GM19467 (cell line): ENCODE results near the gene TNNI3K.

Experiments used
- ATAC-seq: cut with Tn5 transposase; IDR thresholded peaks from one replicate; pipeline ENCODE4 v1.9.1; 2021; ENCODE audit warnings: mild to moderate bottlenecking, moderate library complexity; ENCODE audit not compliant: unreplicated experiment

TNNI3K gene

GRCh38 chr1:74375376-74375775 lies 140.2 kb downstream of the TNNI3K start:
- ATAC-seq: no peak

DNA sequence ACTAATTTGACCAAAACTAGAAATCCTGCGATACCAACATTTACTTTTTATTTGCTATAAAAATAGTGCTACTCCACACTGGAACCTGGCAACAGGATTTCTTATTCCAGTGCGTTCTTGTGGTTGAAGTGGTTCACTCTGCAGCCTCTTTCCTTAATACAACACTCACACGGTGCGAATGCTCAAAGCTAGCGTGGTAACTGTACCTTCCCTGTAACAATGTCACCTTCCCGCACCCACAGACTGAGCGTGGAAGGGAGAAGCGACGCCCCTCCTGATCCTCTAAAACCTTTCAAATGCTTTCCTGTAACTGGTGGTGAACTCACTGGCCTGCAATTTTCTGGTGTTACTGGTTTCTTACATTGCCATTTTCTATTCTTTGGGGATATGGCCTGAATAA lies 145.1 kb downstream of the TNNI3K start:
- no peak for ATAC-seq

- ATAC-seq: no peak
Observed at GRCh38 chr1:74388855-74389254, 153.7 kb downstream of the TNNI3K start.

DNA sequence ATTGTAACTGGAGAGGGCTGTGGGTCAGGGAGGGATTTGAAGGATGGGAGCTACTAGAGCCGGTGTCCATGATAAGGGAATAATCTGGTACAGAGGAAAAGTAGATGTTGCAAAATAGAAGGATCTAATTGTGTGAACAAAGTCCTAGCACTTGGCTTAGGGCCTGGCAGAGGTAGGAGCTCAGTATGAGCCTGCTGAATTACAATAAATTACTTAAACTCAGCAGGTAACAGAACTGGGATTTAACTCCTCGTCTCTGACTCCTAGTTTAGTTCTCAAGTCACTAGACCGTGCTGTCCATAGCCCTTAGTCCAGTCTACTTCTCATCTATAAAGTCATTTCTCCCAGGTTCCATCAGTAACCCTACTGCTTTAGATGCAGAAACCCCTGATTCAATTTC lies 157.0 kb downstream of the TNNI3K start:
- ATAC-seq: no peak

DNA sequence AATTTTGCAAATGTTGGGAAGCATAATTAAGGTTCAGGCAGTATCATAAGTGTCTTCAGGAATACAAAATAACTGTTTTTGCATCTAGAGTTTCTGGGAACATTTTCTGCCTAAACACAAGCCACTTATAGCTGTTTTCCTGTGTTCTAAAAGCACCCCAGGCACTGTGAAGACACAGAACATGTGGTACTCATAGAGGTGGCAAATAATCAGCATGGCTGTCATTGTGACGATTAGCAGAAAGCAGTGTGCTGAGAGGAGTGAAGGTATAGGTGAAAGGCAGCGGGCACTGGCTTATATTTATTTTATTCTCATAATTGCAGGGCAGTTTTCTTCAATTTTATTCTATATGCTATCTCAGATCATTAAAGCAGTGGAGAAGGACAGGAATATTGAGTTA lies 157.7 kb downstream of the TNNI3K start:
- ATAC-seq: no peak

- ATAC-seq: no peak
Observed at GRCh38 chr1:74395571-74395970, 160.4 kb downstream of the TNNI3K start.

DNA sequence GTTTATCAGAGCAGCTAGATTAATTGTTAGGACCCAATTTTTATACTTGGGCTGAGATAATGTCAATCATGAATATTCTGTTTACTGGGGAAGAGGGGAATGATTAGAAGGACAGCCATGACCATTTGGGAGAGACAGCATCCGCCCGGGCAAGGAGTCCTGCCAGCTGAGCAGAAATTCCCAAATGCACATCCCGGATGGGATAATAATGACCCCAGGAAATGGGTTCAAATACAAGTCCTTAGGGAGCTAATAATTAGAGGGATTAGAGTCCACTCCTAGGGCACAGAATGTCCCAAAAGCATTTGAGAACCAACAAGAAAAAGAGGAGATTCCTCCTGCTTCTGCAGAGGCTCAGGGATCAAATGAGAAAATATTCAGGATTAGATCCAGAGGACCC lies 161.3 kb downstream of the TNNI3K start:
- ATAC-seq: no peak

DNA sequence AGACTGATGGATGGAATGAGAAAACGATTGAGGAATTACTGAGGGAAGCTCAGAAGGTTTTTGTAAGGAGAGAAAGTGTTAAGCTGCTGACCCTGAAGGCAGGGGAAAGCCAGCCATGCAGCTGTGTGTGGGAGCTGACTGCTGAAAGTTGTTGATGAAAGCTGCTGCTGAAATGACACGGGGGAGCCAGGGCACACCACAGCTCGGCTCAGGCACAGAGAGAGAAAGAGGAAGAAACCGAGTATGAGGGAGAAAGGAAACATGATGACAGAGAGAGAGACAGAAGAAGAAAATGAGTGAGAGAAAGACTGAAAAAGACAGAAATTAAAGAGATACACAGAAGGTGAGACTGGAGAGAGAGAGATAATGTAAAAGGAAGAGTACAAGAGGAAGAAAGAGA lies 161.7 kb downstream of the TNNI3K start:
- ATAC-seq: no peak

- ATAC-seq: no peak
Observed at GRCh38 chr1:74399249-74399648, 164.1 kb downstream of the TNNI3K start.

DNA sequence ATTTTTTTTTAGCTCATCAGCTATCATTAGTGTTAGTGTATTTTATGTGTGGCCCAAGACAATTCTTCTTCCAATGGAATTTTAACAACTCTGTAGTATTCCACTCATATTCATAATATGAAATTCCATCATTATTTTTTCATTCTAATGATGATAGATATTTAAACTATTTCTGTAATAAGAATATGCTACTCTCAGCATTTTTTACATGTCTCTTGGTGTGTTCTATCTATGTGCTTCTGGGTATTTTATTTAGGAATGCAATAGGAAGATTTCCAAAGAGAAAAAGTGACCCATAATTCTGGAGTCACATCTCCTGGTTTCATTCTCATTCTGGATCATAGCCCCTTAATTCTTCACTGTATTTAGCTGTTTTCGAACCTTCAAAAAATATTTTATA lies 167.7 kb downstream of the TNNI3K start:
- no peak for ATAC-seq

DNA sequence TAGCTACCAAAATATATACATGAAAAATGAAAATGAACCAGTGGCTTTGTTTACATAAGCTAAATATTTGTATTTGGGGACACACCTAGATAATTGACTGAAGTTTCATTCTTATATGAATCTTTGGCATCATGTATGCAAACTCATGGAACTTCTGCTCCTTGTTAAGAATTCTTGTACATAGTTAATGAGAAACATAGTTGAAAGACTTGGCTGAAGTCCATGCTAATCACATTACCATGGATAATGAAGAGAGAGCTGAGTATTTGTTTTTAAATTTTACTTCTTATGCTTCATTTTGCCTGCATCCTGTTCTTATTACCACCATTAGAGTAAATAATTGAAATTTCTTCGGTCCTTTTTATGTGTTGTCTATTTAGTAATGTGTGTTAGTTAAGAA lies 168.4 kb downstream of the TNNI3K start:
- no peak for ATAC-seq

DNA sequence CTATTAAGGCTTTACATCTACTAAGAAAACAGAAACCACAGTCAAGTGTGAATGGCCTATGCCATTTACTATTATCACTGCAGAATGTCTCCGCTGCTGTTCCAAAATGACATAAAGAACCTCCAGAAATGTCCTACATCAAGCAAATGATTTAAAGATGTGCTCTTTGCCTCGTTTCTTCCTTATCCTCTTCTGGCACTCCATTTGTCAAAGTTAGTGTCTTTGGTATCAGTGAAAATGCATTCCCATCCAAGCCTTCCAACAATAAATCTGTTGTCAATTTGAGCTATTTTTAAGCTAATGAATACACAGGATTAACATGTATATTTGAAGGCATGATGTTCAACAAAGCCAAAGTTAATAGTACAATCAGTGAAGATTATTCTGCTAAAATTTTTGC lies 171.6 kb downstream of the TNNI3K start:
- no peak for ATAC-seq

DNA sequence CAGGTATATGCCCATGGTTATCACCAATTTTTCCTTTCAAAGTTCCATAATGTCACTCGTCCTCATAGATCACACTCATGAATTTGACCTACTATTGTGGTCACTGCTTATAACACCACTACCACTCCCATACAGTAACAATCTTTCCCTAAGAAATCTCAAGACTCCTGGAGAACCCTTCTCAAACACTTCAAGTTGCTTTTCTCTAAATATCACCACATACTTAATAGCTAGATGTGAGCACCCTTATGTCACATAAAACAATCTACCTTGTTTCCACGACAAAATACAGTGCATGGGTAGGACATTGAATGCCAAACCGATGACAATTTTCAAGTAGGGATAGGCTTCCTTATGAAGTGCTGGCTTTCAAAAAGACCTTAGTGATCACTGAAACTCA lies 172.7 kb downstream of the TNNI3K start:
- no peak for ATAC-seq

DNA sequence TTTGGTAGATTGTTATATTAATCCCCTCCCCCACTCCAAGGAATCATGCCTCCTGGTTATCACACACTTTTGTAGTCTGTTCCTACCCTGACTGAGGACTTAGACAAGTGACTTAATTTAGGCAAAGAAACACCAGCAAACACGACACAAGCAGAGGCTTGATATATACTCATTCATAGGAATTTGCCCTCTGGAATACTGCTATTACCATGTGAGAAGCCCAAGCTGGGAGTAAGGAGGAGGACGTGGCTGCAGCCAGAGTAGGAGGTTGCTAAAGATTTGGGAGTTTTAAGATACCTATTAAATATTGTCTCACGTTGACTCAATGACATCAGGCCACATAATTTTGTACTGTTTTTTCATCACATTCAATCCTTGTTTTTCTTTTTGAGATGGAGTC lies 177.1 kb downstream of the TNNI3K start:
- ATAC-seq: no peak

GRCh38 chr1:74415935-74416334 lies 180.7 kb downstream of the TNNI3K start:
- ATAC-seq: no peak

DNA sequence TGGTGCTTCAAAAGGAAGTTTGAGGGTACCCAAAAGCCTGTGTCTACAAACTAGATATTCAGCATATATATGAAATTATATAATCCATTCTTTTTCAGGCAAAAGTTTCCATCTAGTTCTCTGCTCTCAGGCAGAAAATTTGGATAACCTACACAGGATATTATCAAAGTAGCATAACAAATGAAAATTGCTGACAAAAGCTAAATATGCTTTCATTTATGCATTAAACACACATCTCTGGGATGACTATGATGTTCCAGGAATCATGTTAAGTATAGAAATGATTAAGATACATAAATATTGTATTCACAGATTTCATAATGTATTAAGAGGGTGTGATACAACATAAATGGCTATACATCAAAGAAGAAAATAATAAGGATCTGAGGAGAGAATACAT lies 184.4 kb downstream of the TNNI3K start:
- ATAC-seq: no peak

DNA sequence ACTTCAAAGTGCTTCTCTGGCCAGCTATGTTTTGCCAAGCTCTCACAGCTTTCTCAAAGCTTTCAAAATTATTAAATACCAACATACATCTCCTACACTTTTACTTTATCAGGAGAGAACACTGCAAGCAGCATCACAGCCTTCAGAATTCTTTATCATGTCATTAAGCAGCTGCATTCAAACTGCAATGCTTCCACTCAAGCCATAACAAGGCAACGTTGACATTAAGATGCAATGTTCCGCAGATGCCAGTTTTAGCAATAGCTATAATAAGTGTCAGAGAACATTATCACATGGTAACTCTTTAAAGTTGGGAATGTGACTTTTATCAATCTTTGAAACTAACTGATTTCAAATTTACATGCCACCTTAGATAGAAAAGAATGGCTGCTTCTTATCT lies 185.3 kb downstream of the TNNI3K start:
- ATAC-seq: no peak

GRCh38 chr1:74422421-74423292 lies 187.5 kb downstream of the TNNI3K start:
- ATAC-seq: no peak

DNA sequence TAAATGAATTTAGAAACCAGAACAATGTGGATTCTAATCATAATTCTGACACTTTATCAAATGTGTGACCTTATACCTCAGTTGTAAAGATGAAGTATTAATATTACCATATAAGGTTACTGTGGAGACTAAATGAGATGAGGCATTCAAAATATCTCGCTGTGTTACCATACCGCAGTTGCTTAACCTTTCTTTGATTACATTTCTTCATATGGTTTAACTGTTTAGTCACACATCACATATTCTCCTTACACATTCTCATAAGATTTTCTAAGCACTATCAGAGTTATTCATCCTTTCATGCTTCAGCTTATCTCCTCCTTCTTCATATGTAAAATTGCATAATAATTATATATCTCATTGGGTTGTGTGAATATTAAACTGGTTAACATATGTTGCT lies 188.3 kb downstream of the TNNI3K start:
- no peak for ATAC-seq

- ATAC-seq: no peak
Observed at GRCh38 chr1:74425676-74426075, 190.5 kb downstream of the TNNI3K start.

DNA sequence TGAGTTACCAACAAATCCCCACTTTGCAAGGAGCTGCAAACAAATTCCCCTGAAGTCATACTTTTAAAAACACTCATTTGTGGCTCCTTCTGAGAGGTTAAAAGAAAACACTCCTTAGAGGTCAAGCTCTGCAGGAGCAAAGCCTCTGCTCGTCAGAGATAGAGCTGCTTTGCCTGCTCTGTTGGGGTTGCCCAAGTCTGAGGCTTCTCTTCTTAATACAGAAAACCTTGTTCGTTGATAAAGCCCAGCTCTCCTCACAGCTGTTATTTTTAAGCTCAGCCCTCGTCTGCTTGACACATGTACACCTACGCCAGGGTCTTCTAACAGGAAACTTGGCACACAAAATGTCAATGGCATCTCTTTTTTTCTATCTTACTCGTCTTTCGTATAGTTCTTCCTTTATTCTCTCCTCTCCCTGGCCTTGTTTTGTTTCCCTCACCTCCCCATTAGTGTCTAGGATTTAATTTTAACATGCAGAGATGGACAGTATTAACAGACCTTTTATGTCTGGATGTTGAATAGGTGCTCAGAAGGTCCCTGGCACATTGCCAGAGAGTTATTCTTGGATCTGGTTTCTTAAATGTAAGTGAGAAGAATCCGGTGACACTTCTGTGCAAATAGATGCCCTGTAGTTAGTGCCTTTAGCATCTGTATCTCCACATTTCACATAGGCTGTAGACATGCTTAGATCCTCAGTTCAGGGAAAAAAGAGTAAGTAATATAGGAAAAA lies 191.2 kb downstream of the TNNI3K start:
- ATAC-seq: no peak

DNA sequence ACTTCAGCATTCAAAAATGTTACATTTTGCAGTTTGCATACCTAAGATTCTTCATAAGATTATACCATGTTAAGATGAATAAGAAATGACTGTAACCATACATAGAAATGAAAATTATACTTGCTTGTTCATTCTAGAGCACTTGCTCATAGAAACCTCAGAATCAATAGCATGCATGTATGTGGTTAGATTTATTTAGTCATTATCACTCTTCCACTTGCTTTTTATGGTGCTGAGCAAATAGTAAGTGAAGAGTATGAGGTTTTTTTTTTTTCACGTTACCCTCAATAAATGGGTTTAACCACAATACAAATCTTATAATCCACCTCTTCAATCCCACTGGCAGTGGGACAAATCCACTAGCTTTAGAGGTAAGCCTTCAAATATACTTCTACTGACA lies 192.5 kb downstream of the TNNI3K start:
- no peak for ATAC-seq
